Anterior cingulate cortex (tissue), 58 donors: ENCODE results near the gene BET1.

Source experiments
- DNase-seq, 58 donors: peaks; one replicate each; lab custom pipeline; 2025; lab: John Stamatoyannopoulos, UW

The BET1 gene

DNA sequence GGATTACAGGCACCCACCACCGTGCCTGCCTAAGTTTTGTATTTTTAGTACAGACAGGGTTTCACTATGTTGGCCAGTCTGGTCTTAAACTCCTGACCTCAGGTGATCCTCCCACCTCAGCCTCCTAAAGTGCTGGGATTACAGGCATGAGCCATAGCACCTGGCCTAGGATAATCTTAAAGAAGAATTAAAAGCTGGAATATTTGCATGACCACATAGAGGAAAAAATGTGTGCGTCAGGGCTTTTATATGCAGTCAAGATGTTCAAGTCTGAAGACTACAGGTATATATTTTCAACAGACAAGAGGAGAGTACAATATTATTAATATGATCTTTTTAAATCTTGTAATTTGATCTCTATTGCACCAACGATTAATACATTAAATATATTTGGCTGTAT lies 43.2 kb downstream of the BET1 start:
- no peak for DNase-seq

- DNase-seq = no peak
Observed at GRCh38 chr7:93958651-93959050, 45.5 kb downstream of the BET1 start.

DNA sequence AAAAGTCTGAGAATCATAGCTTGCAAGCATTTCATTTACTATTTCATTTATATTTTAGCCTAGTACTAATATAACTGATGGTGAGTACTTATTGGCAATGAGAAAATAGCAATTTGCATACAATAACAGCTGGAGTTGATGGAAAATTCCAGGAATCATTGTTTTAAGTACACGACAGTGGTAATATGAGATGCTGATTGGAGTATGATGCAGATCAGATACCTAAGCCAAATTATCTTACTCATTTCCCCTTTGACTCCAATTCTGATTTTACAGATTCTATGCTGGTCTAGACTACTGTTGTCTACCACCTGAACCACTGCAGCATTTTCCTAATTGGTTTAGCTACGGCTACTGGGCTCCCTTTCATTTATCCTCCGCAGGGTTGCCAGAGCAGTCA lies 45.9 kb downstream of the BET1 start:
- no peak for DNase-seq

DNA sequence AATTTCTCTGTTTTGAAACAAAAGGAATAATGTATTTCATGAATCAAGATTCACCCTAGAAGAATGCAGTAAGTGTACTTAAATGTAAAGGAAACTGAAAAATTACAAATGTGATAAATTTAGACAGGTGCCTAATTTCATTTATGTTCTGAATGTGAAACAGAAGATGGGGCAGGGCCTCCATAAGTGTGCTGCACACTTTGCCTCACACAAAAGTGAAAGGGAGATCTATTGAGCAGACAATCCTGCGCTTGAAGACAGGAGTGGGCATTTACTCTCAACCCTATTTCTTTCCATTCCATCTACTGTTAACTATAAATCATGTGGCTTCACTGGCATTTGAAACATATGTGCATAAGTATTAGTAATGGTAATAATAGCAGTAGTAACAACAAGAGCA lies 46.4 kb downstream of the BET1 start:
- no peak for DNase-seq

DNA sequence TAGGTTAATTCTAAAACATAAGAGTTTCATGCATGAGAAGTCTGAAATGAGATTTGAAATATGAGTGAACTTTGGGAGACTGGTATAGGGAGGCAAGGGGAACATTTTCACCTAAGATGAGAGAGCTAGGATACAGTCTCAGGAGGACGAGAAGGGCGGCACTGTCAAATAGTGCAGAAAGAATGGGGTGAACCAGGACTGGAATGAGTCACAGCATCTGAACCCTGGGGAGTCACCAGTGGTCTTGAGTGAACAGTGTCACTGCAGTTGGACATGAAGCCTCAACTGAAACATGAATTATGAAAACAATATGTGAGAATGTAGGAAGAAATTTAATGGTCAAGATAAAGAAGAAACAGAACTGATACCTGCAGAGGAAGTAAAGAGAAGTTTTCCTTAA lies 48.9 kb downstream of the BET1 start:
- no peak for DNase-seq

DNA sequence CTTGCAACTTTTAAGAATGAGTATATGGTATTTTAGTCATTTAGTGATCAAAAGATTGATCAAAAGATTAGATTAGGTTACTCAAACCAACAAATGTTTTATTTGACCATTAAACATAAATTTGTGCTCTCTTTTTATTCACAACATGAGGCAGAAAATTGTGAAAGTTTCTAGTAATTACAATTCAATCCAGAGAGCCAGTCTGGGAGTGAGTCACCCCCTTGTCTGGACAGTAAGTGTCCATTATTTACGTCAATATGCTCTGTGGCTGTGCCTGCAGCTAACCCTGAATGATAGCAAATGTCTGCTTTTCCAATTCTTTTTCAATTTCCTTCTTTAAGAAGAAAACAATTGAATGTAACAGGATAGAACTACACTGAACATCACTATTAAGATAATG lies 54.7 kb downstream of the BET1 start:
- DNase-seq = no peak

DNA sequence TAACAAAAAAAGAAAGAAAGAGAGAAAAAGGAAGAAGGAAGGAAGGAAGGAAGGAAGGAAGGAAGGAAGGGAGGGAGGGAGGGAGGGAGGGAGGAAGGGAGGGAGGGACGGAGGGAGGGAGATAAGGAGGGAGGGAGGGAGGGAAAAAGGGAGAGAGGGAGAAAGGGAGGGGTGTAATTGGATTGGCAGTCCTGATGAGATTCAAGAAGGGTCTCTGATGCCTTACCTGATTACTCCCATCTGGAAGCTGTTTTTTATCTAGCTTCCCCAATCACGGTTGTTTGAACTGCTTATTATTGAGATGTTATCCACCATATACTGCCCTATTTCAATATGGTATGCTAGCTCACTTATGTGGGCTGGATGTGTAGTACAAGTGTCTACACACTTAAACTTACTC lies 55.3 kb downstream of the BET1 start:
- DNase-seq = no peak

DNA sequence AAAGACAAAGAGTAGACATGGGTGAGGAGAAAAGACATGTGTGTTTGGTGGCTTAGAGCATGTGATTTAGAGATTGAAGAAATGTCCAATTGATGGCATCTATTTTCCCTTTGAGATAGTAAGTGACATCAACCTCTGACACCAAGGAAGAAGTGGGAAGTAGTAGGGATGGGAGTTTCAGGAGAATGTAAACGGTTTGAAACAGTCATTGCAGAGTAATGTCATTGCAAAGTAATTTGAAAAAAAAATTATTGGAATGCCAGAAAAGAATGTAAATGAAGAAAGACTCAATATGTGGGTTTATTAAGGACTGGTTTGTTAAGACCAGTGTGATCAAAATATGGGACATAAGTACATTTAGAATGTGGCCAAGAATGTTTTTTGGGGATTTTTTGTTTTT lies 56.0 kb downstream of the BET1 start:
- no peak for DNase-seq

DNA sequence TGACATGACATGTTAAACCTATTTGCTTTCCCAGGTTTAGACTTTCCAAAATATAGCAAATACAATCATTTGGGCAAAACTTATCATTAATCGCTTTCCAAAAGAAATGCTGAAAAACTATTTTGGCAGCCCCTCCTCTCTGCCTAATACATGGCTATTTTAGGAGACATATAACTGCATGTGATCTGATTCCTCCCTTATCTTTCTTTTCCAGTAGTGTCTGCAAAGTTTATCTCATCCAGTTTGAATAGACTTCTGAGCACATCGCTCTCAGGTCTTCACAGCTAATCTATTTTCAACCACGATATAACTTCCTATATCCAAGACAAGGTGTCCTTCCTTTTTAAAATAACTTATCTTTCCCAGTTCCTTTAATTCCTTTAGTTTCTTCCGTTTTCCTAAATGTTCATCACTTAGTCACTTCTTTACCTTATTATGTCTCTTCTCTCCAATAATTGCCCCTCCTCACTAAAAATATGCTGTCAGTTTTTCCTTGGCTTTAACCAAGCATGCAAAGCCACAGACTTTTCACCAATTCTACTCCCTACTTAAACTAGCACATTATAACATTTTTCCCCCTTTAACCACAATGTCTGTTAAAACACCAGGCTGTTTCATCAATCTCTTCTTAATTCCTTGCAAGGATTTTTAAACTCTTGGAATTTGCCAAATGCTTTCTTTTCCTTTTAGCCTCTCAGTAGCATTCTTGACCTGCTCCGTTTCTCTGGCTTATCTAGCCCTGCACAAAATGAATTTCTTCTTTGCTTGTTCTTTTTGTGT lies 58.2 kb downstream of the BET1 start:
- DNase-seq = no peak

DNA sequence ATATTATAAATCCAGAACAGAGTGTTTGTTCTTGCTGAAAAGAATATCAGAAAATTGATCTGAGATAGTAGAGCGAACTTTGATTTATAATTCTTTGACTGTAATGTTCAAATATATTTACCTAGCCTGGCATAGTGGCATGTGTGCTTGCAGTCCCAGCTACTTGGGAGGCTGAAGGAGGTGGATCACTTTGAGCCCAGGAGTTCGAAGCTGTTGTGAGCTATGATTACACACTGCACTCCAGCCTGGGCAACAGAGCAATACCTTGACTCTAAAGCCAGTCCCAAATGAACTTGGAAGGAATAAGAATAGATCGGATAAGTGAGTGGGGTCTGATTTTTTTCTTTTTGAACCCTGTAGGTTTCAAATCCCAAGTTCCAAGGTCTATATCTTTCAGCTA lies 59.1 kb downstream of the BET1 start:
- DNase-seq = no peak

GRCh38 chr7:93944673-93945072 lies 59.5 kb downstream of the BET1 start:
- DNase-seq = no peak

DNA sequence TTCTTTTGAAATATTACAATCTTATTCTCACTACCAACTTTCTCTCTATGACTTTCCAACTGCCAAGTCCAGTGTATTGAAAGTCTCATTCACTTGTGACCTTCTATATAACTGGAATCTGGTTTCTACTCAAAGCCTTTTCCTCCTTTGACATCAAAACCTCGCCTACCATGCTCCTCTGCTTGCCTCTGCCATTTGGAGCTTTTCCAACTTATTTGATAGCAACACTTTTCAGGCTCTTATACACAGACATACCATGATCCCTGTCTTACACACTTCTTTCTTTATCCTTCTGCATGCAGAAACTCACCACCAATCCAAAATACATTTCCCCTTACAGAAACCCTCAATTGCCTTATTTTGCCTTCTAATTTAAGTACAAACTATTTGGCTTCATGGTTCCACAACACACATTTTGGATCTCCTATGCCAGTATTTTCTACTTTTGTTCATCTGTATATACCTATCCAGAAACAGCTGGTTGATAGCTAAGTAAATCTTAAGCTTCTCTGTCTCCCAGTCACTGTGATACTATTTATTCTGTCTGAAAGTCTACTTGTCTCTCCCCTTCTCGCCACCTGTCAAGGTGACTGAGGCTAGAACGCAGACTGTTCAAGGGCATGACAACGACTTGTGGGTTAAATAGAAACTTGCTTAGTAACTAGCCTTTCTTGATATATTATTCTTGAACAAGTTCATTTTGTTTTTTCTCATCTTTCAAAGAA lies 60.2 kb downstream of the BET1 start:
- DNase-seq = no peak
